ENCODE data around the gene DNER. TPM values are rescaled to one million over a fixed set of nuclear protein-coding genes. Genes with fewer than 3 reads are reported as not detected.

DNER gene
- polyA plus RNA-seq, 3 donors, result 0.12 to 0.20 (median 0.16) TPM

DNA sequence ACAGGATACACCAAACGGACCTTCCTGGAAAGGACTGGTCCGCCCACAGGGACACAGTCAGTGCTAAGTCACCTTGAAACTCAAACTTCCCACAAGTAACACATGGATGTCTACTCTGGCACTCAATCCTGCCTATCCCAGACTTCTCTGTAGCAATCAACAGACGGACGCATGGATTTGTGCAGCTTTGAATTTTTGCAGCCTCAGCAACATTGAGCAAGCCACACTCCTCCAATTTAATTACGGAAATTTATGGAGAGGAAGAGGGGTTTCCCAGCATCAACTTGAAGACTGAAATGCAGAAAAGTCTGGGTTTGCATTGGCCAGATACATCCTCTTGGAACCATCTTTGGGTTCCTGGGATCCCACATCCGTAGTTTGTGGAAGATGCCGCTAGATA is 26.2 kb downstream of the DNER start:
- Mint-ChIP-seq H3K4me3 (no peak overlapping the region), H3K9me3 (peaks cover 0 to 8% (median 4%) of the 10 kb centered on the region in 7 donors), H3K27me3 (ENCODE audit: low read depth in 3 of 3) (peaks cover 0 to 6% (median 2%) of the 10 kb centered on the region in 3 donors), H3K4me1 (no peaks in the 10 kb centered on the region), H3K36me3 (no peaks in the 10 kb centered on the region), H3K27ac (no peak overlapping the region)
- no peaks in the 10 kb centered on the region for H3K36me3 ChIP-seq (replicated peaks in 1 of 2; ENCODE audit: control insufficient read depth in 1 of 2, insufficient read depth in 2 of 2, low read length in 2 of 2)
- H3K9me3 ChIP-seq (replicated peaks in 1 of 2; ENCODE audit: control insufficient read depth in 1 of 2, insufficient read depth in 1 of 2, low read length in 2 of 2), result no peaks in the 10 kb centered on the region
- H2AFZ ChIP-seq (ENCODE audit: insufficient read depth, low read depth, low read length, poor library complexity, severe bottlenecking), result no peak overlapping the region
- no peaks in the 10 kb centered on the region for H3K27me3 ChIP-seq (ENCODE audit: control insufficient read depth in 2 of 2, insufficient read depth in 2 of 2, low read length in 2 of 2)
- H4K20me1 ChIP-seq (ENCODE audit: insufficient read depth, low read length), result no peaks in the 10 kb centered on the region
- H3K27ac ChIP-seq (ENCODE audit: low read depth in 1 of 2, low read length in 2 of 2), result no peak overlapping the region
- H3K4me2 ChIP-seq (replicated peaks; ENCODE audit: extremely low read depth, low read length, poor library complexity, severe bottlenecking), result no peak overlapping the region
- DNase-seq, result no peak
- intact Hi-C loops (cut with micrococcal nuclease), result no loop called here
- TF ChIP-seq, protein P1, sequence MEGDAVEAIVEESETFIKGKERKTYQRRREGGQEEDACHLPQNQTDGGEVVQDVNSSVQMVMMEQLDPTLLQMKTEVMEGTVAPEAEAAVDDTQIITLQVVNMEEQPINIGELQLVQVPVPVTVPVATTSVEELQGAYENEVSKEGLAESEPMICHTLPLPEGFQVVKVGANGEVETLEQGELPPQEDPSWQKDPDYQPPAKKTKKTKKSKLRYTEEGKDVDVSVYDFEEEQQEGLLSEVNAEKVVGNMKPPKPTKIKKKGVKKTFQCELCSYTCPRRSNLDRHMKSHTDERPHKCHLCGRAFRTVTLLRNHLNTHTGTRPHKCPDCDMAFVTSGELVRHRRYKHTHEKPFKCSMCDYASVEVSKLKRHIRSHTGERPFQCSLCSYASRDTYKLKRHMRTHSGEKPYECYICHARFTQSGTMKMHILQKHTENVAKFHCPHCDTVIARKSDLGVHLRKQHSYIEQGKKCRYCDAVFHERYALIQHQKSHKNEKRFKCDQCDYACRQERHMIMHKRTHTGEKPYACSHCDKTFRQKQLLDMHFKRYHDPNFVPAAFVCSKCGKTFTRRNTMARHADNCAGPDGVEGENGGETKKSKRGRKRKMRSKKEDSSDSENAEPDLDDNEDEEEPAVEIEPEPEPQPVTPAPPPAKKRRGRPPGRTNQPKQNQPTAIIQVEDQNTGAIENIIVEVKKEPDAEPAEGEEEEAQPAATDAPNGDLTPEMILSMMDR (IDR thresholded peaks at IDR 0.05), result no peak
- no peak overlapping the region for H3K9ac ChIP-seq (ENCODE audit: insufficient read depth, low read length, poor library complexity, severe bottlenecking)
- no peak overlapping the region for H3K4me3 ChIP-seq (replicated peaks in 1 of 3; ENCODE audit: low read depth in 2 of 3, low read length in 3 of 3)
- H3K79me2 ChIP-seq (ENCODE audit: insufficient read depth, low read length), result no peaks in the 10 kb centered on the region
- WGBS (ENCODE audit: insufficient coverage), result 89% methylated on average over 2 of the region's 7 CpGs
- H3K4me1 ChIP-seq (ENCODE audit: control insufficient read depth in 1 of 2, insufficient read depth in 2 of 2, low read length in 2 of 2), result no peaks in the 10 kb centered on the region

DNA sequence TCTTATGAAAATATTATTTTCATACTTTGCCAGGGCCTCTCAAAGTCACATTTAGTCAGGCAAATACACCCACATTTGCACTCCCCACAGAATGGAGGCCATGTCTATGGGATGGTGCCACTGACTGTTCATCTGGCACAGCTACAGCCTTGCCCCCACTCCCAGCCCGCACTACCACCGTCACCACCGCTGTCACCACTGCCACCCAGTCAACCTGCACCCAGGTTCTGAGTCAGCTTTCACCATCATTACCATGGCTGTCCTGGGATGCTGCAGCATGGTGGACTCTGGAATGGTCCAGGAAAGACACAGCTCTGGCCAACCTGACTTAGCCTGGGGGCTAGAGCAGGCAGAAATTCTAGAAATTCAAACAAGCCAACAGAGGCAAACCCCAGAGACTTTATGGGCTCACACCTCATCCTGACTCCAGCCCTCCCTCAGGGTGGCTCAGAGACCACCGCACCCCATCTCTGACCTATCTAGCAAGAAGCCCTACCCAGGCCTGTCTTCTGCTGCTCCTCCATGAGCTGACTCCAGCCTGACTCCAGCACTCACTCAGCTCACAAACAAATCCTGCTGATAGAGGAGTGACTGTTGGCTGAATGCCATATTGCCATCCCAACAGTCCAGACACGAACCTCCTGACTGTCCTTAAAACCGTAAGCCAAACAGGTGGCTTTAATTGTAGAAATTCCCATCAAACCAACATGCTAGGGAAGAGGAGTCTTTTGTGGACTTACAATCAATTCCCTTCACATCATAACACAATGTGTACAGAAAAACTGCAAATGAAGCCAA is 28.0 kb downstream of the DNER start:
- WGBS (ENCODE audit: insufficient coverage), result 100% methylated on average over 4 of the region's 6 CpGs
- no peaks in the 10 kb centered on the region for H4K20me1 ChIP-seq (ENCODE audit: insufficient read depth, low read length)
- no peak for DNase-seq
- H3K27me3 ChIP-seq (ENCODE audit: control insufficient read depth in 2 of 2, insufficient read depth in 2 of 2, low read length in 2 of 2), result no peaks in the 10 kb centered on the region
- Mint-ChIP-seq H3K27me3 (ENCODE audit: low read depth in 3 of 3) (peaks cover 2 to 6% (median 5%) of the 10 kb centered on the region in 3 donors), H3K9me3 (peaks cover 0 to 8% (median 2%) of the 10 kb centered on the region in 7 donors), H3K27ac (no peak overlapping the region), H3K36me3 (no peaks in the 10 kb centered on the region), H3K4me1 (no peaks in the 10 kb centered on the region), H3K4me3 (no peak overlapping the region)
- no peaks in the 10 kb centered on the region for H3K4me1 ChIP-seq (ENCODE audit: control insufficient read depth in 1 of 2, insufficient read depth in 2 of 2, low read length in 2 of 2)
- no peak overlapping the region for H3K27ac ChIP-seq (ENCODE audit: low read depth in 1 of 2, low read length in 2 of 2)
- H3K9ac ChIP-seq (ENCODE audit: insufficient read depth, low read length, poor library complexity, severe bottlenecking), result no peak overlapping the region
- H3K9me3 ChIP-seq (replicated peaks in 1 of 2; ENCODE audit: control insufficient read depth in 1 of 2, insufficient read depth in 1 of 2, low read length in 2 of 2), result no peaks in the 10 kb centered on the region
- no peak overlapping the region for H3K4me2 ChIP-seq (replicated peaks; ENCODE audit: extremely low read depth, low read length, poor library complexity, severe bottlenecking)
- no peaks in the 10 kb centered on the region for H3K36me3 ChIP-seq (replicated peaks in 1 of 2; ENCODE audit: control insufficient read depth in 1 of 2, insufficient read depth in 2 of 2, low read length in 2 of 2)
- TF ChIP-seq, protein P1 (IDR thresholded peaks at IDR 0.05), result no peak
- H3K4me3 ChIP-seq (replicated peaks in 1 of 3; ENCODE audit: low read depth in 2 of 3, low read length in 3 of 3), result no peak overlapping the region
- intact Hi-C loops (cut with micrococcal nuclease), result no loop called here
- H2AFZ ChIP-seq (ENCODE audit: insufficient read depth, low read depth, low read length, poor library complexity, severe bottlenecking), result no peak overlapping the region
- H3K79me2 ChIP-seq (ENCODE audit: insufficient read depth, low read length), result no peaks in the 10 kb centered on the region
